HAP-1 (cell line): ENCODE data around the gene ELANE.

Experiments used
- DNase-seq, 2 experiments: peaks; one replicate each; pipeline ENCODE4 v3.0.0-alpha.2; 2016 to 2020; ENCODE audit warnings: low spot score in 2 of 2
- H3K27me3 ChIP-seq: fragments of 250-450 bp; sonication (Bioruptor Pico); 2 replicates; pipeline ENCODE4 v1.5.1; 2020; ENCODE audit warnings: low read depth, mild to moderate bottlenecking, moderate library complexity
- H3K36me3 ChIP-seq: fragments of 250-450 bp; sonication (Bioruptor Pico); replicated peaks from 2 replicates; pipeline ENCODE4 v1.5.1; 2020; ENCODE audit warnings: mild to moderate bottlenecking
- H3K4me1 ChIP-seq: fragments of 250-450 bp; sonication (Bioruptor Pico); 2 replicates; pipeline ENCODE4 v1.5.1; 2020; ENCODE audit warnings: mild to moderate bottlenecking
- H3K4me3 ChIP-seq: fragments of 250-450 bp; sonication (Bioruptor Pico); 2 replicates; pipeline ENCODE4 v1.5.1; 2020; ENCODE audit warnings: mild to moderate bottlenecking, moderate library complexity
- H3K9me3 ChIP-seq: fragments of 250-450 bp; sonication (Bioruptor Pico); 2 replicates; pipeline ENCODE4 v1.5.1; 2020; ENCODE audit warnings: mild to moderate bottlenecking, moderate library complexity
- in situ Hi-C: fragments of 300-500 bp; cut with MboI; formaldehyde crosslinking; loops from 3 replicates; pipeline ENCODE4 v1.14.3; 2020; ENCODE audit warnings: low sequenced_read_pairs, inconsistent platforms, mixed read lengths

ELANE gene

DNA sequence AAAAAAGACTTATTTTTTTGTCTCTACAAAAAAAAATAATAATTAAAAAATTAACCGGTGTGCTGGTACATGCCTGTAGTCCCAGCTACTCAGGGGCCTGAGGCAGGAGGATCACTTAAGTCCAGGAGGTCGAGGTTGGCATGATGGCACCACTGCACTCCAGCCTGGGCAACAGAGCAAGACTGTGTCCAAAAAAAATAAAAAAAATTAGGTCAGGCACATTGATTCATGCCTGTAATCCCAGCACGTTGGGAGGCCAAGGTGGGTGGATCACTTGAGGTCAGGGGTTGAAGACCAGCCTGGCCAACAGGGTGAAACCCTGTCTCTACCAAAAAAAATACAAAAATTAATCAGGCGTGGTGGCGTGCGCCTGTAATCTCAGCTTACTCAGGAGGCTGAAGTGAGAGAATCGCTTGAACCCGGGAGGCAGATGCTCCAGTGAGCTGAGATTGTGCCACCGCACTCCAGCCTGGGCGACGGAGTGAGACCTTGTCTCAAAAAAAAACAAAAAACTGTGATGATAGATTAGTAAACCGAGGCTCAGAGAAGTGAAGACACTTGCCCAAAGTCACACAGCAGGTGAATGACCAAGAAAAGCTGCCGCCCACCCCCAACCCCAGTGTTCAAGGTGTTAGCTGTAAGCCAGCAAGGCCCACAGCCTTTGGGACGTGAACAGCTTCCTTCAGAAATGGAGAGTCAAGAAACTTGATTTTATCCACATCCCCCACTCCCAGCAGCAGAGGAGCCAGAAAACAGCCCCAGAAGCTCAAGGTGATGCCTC is 50.5 kb downstream of the ELANE start:
- Histone ChIP-seq H3K4me1 (no peaks in the 10 kb centered on the region), H3K4me3 (no peak overlapping the region), H3K36me3 (peaks cover 16% of the 10 kb centered on the region), H3K9me3 (no peaks in the 10 kb centered on the region), H3K27me3 (no peaks in the 10 kb centered on the region)
- in situ Hi-C loops, result no loop called here
- DNase-seq, result no peak

DNA sequence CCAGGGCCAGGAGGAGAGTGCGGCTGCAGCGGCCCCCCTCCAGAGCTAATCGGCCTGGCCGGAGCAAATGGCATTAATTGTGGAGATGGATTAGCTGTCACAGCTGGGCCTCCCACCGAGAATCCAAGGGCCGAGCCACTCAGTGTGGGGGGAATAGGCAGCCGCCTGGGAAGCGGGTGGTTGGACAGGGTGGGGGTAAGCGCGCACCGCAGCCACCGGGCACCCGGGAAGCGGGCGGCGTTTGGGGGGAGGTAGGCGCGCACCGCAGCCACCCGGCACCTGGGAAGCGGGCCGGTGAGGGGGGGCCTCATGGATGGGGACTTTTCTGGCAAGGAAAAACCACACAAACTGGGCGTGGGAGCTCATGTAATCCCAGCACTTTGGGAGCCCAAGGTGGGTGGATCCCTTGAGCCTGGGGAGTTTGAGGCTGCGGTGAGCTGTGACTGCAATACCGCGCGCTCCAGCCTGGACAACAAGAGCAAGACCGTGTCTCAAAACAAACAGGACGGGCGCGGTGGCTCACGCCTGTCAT is 51.2 kb downstream of the ELANE start:
- Histone ChIP-seq H3K9me3 (no peaks in the 10 kb centered on the region), H3K36me3 (peaks cover 14% of the 10 kb centered on the region), H3K4me1 (no peaks in the 10 kb centered on the region), H3K27me3 (no peaks in the 10 kb centered on the region), H3K4me3 (no peak overlapping the region)
- no peak for DNase-seq
- in situ Hi-C loops, result no loop called here

DNA sequence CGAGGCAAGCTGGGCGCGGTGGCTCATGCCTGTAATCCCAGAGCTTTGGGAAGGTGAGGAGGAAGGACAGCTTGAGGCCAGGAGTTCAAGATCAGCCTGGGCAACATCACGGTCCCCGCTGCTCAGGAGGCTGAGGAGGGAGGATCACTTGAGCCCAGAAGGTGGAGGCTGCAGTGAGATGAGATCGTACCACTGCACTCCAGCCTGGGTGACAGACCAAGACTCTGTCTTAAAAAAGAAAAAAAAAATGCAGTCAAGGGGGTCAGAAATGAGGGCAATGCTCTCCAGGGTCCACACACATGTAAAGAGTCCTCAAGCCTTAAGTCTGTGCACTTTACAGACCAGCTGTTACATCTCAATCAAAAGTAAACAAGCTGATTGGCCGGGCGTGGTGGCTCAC is 52.4 kb downstream of the ELANE start:
- Histone ChIP-seq H3K4me1 (no peaks in the 10 kb centered on the region), H3K9me3 (no peaks in the 10 kb centered on the region), H3K4me3 (no peak overlapping the region), H3K36me3 (peaks cover 10% of the 10 kb centered on the region), H3K27me3 (no peaks in the 10 kb centered on the region)
- in situ Hi-C loops, result no loop called here
- DNase-seq, result no peak
